ENCODE data around the gene RNF2.

The RNF2 gene

GRCh38 chr1:185094761-185095160 is 49.4 kb downstream of the RNF2 start:
- DNase-seq (ENCODE audit: low read depth in 3 of 3) = no peak

DNA sequence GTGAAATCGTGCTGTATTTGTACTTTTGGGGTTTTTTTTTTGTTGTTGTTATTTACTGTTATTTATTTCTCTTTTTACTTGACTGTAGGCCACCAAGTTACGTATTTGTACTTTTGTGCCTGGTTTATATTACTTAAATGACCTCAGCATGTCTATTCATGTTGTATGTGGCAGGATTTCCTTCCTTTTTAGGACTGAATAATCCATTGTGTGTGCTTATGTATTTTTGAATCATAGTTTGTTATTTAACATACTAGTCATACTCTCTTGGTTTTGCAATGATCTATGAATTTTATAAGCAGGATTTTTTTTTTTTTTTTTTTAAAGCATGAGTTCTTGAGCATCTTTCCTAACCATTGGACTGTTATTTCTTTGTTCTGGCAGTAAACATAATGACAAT is 51.2 kb downstream of the RNF2 start:
- no peak for DNase-seq (ENCODE audit: low read depth in 3 of 3)

DNA sequence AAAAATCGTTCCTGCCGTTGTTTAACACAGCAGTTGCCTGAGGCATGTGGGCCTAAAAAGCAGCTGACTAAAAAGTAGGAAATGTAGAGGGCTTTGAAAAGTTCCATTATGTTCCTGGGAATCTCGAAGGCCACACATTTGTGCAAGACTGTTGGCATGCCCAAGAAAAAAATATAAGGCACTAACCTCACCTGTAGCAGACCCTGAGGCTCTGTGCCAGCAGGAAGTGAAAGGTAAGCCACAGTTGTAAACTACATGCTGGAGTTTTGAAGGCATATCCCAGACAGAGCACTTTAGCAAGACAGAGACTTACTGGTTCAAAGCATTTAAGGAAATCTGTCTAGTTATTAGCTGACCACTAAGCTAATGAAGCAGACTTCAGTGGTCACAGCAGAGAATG is 58.7 kb downstream of the RNF2 start:
- DNase-seq (ENCODE audit: low read depth in 3 of 3) = no peak

GRCh38 chr1:185105121-185105520 is 59.8 kb downstream of the RNF2 start:
- no peak for DNase-seq (ENCODE audit: low read depth in 3 of 3)

DNA sequence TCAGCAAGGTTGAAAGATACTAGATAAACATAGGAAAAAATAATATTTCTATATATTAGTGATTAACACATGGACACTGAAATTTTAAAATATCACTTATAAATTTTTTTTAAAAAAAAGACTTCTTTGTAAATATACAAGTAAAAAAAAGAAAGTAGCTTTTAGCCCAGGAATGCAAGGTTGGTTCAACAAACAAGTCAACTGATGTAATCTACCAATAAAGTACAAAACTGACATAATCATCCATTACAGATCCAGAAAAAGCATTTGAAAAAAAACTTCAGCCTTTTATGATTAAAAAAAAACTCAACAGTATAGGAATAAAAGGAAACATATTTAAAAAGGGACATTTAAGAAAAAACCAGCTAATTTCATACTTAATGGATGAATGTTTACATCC is 63.0 kb downstream of the RNF2 start:
- no peak for DNase-seq (ENCODE audit: low read depth in 3 of 3)

DNA sequence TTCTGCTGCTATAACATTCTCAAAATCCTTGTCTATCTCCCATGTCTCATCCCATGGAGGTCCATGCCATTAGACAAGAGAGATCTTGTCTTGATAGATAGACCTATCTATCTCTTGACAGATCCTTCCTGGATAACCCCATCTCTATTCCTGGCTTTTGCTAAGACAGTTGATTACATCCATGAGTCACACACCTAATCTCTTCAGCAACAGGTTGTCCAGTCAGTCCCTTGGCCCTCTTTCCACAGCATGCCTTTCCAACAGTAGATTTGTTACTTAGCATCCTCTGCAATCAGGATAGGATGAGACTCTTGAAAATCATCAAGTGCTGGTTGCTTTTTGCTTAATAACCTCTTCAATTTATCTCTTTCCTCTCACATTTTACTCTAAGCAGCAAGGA is 64.8 kb downstream of the RNF2 start:
- DNase-seq (ENCODE audit: low read depth in 3 of 3) = no peak

- no peak for DNase-seq (ENCODE audit: low read depth in 3 of 3)
Measured at GRCh38 chr1:185111873-185112272, 66.5 kb downstream of the RNF2 start.

DNA sequence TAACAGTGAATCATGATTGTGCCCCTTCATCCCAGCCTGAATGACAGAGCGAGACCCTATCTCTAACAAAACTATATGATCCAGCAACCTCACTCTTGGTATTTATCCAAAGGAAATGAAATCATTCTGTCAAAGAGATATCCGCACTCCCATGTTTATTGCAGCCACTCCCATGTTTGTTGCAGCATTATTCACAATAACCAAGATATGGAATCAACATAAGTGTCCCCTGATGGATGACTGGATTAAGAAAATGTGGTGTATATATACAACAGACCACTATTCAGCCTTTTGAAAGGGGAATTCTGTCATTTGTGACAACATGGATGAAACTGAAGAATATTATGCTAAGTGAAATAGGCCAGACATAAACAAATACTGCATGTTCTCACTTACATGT is 67.0 kb downstream of the RNF2 start:
- DNase-seq (ENCODE audit: low read depth in 3 of 3) = no peak

DNA sequence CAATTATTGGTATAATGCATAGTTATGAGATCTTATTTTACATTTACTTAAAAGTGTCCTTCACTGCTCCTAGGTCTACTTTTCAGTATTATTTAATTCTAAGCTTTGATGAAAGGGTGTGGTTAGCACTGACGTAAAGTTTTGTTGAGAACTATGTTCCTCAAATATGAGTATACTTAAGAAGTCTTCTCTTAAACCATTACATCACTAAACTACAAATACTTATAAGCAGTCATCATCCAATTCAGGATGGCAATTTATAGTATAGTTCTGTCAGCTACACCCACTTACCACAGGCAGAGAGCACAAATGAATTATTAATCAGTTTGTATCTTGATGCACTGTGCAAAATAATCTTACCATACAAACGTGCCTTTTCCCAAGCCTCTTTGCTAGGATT is 84.3 kb downstream of the RNF2 start:
- DNase-seq (ENCODE audit: low read depth in 3 of 3) = no peak

DNA sequence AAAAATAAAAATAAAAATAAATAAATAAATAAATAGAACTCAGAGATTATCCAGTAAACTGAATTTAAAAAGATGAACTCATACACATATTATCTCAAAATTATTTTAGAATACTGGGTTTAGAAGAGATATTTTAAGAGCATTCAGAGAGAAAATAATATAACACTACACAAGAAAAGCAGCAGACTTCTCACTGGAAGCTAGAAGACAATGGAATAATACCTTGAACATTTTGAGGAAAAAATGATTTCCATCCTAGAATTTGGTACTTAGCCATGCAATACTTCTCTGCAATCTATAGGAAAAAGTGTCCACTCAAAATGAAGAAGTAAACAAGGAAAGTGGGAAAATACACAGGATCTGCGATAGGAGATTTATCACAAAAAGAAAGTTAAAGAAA is 87.2 kb downstream of the RNF2 start:
- no peak for DNase-seq (ENCODE audit: low read depth in 3 of 3)

GRCh38 chr1:185137896-185138545 is 92.7 kb downstream of the RNF2 start:
- DNase-seq (ENCODE audit: low read depth in 3 of 3) = no peak

GRCh38 chr1:185139246-185139645 is 93.9 kb downstream of the RNF2 start:
- no peak for DNase-seq (ENCODE audit: low read depth in 3 of 3)

- no peak for DNase-seq (ENCODE audit: low read depth in 3 of 3)
Measured at GRCh38 chr1:185144233-185144632, 98.9 kb downstream of the RNF2 start.

- DNase-seq (ENCODE audit: low read depth in 3 of 3) = no peak
Measured at GRCh38 chr1:185151215-185151614, 105.9 kb downstream of the RNF2 start.
